RCC 7860 (cell line): ENCODE results near the gene PACS2.
"Not testable (repeated sequence)": the region's sequence is repeated elsewhere in the genome, so short reads cannot be mapped to it uniquely, and the experiment has no call there.

Source experiments
- DNase-seq: peaks from one replicate; pipeline ENCODE4 v3.0.0-alpha.2; 2015; ENCODE audit warnings: low spot score
- FAIRE-seq: peaks from 2 replicates; lab custom pipeline; 2012; peaks lifted over from hg19 to GRCh38; lab: Jason Lieb, UNC

PACS2 gene

GRCh38 chr14:105329411-105330150, 15.0 kb downstream of the PACS2 start:
- DNase-seq, result no peak
- FAIRE-seq, result no peak

- DNase-seq (no peak), FAIRE-seq (no peak)
Measured at GRCh38 chr14:105330491-105330895, 15.9 kb downstream of the PACS2 start.

- DNase-seq (no peak), FAIRE-seq (no peak)
Measured at GRCh38 chr14:105331575-105332349, 17.2 kb downstream of the PACS2 start.

GRCh38 chr14:105332350-105332874, 17.9 kb downstream of the PACS2 start:
- FAIRE-seq (no peak), DNase-seq (no peak)

- DNase-seq, result no peak
- FAIRE-seq, result no peak
Measured at GRCh38 chr14:105333020-105333490, 18.5 kb downstream of the PACS2 start.

- DNase-seq, result no peak
- no peak for FAIRE-seq
Measured at GRCh38 chr14:105333613-105334364, 19.2 kb downstream of the PACS2 start.

GRCh38 chr14:105334383-105335230, 20.1 kb downstream of the PACS2 start:
- FAIRE-seq, result no peak

GRCh38 chr14:105335231-105335542, 20.6 kb downstream of the PACS2 start:
- not testable (repeated sequence) for DNase-seq, FAIRE-seq

More at GRCh38 chr14:105334383-105335230, 20.1 kb downstream of the PACS2 start:
- DNase-seq, result no peak

- FAIRE-seq, result no peak
- DNase-seq, result no peak
Measured at GRCh38 chr14:105335735-105336476, 21.4 kb downstream of the PACS2 start.

GRCh38 chr14:105336477-105337287, 22.1 kb downstream of the PACS2 start:
- DNase-seq, result no peak
- FAIRE-seq, result no peak

- no peak for FAIRE-seq
- no peak for DNase-seq
Measured at GRCh38 chr14:105337433-105337832, 22.9 kb downstream of the PACS2 start.

GRCh38 chr14:105337966-105338741, 23.6 kb downstream of the PACS2 start:
- FAIRE-seq (no peak), DNase-seq (no peak)

GRCh38 chr14:105340821-105341733, 26.5 kb downstream of the PACS2 start:
- no peak for FAIRE-seq
- no peak for DNase-seq

- FAIRE-seq (no peak), DNase-seq (no peak)
Measured at GRCh38 chr14:105343194-105343593, 28.6 kb downstream of the PACS2 start.

GRCh38 chr14:105346200-105346533, 31.6 kb downstream of the PACS2 start:
- DNase-seq (no peak), FAIRE-seq (no peak)

GRCh38 chr14:105346876-105347586, 32.5 kb downstream of the PACS2 start:
- no peak for FAIRE-seq
- no peak for DNase-seq

- FAIRE-seq, result no peak
- DNase-seq, result no peak
Measured at GRCh38 chr14:105347587-105347968, 33.0 kb downstream of the PACS2 start.
